Measurements from ENCODE around the gene MBLAC1. TPM values are rescaled to one million over a fixed set of nuclear protein-coding genes. Genes with fewer than 3 reads are reported as not detected.

The MBLAC1 gene
- total and polyA plus RNA-seq, 8 donors: 1.1 to 3.7 (median 1.9) TPM

DNA sequence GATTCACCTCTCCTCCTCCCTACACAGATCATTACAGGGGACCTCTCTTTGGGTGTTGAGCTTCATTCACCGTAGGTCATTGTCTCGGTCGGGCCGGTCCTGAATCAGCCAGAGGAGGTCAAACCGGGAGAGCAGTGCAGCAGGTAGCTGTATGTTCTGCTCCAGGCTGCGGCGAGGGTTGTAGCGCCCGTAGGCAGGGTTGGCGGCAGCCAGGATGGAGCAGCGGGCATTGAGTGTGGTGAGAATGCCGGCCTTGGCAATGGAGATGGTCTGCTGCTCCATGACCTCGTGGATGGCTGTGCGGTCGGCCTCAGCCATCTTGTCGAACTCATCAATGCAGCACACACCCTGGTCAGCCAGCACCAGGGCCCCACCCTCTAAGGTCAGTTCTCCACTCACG, 31.1 kb upstream of the MBLAC1 start:
- ATAC-seq: no peak
- intact Hi-C loops (cut with DNase I): no loop called here
- WGBS, 2 donors: 94% methylated on average over 17 of the region's 17 CpGs
- peaks cover 0 to 9% (median 4%) of the 10 kb centered on the region in 3 donors for H3K4me1 ChIP-seq
- no peak for DNase-seq
- TF ChIP-seq, protein P1, sequence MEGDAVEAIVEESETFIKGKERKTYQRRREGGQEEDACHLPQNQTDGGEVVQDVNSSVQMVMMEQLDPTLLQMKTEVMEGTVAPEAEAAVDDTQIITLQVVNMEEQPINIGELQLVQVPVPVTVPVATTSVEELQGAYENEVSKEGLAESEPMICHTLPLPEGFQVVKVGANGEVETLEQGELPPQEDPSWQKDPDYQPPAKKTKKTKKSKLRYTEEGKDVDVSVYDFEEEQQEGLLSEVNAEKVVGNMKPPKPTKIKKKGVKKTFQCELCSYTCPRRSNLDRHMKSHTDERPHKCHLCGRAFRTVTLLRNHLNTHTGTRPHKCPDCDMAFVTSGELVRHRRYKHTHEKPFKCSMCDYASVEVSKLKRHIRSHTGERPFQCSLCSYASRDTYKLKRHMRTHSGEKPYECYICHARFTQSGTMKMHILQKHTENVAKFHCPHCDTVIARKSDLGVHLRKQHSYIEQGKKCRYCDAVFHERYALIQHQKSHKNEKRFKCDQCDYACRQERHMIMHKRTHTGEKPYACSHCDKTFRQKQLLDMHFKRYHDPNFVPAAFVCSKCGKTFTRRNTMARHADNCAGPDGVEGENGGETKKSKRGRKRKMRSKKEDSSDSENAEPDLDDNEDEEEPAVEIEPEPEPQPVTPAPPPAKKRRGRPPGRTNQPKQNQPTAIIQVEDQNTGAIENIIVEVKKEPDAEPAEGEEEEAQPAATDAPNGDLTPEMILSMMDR (IDR thresholded peaks at IDR 0.05): no peak
- H3K9me3 ChIP-seq: no peaks in the 10 kb centered on the region
- H3K27ac ChIP-seq: no peak overlapping the region
- H3K36me3 ChIP-seq: peaks cover 4 to 79% (median 38%) of the 10 kb centered on the region in 3 donors
- no peak for FAIRE-seq
- H3K27me3 ChIP-seq: no peaks in the 10 kb centered on the region
- no peak overlapping the region for H3K4me3 ChIP-seq

DNA sequence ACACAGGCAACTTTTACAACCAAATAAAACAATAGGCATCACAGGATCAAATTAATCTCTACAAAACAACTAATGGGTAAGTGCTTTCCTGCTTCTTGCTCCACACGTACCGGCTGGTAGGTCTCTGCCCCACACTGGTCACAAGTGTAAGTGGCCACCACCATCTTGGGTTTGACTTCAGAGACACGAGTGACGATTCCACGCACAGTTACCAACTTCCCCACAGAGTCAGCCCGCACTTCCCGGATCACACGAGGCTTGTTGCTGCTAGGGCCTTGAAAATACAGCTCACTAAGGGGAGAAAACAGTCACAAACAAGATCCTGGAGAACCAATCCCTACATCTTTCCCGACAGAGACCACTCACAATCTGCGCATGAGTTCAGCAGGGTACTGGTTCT, 27.9 kb upstream of the MBLAC1 start:
- intact Hi-C loops (cut with DNase I): no loop called here
- peaks cover 0 to 16% (median 4%) of the 10 kb centered on the region in 3 donors for H3K4me1 ChIP-seq
- ATAC-seq (no peak), DNase-seq (no peak), FAIRE-seq (no peak)
- TF ChIP-seq, protein P1 (IDR thresholded peaks at IDR 0.05): no peak
- peak overlapping the region in 1 of 4 donors; percentile 88 for H3K4me3 ChIP-seq
- H3K36me3 ChIP-seq: peaks cover 4 to 53% (median 35%) of the 10 kb centered on the region in 3 donors
- no peak overlapping the region for H3K27ac ChIP-seq
- H3K9me3 ChIP-seq: no peaks in the 10 kb centered on the region
- 80 to 86% methylated on average over 10 of the region's 10 CpGs for WGBS, 2 donors
- no peaks in the 10 kb centered on the region for H3K27me3 ChIP-seq

DNA sequence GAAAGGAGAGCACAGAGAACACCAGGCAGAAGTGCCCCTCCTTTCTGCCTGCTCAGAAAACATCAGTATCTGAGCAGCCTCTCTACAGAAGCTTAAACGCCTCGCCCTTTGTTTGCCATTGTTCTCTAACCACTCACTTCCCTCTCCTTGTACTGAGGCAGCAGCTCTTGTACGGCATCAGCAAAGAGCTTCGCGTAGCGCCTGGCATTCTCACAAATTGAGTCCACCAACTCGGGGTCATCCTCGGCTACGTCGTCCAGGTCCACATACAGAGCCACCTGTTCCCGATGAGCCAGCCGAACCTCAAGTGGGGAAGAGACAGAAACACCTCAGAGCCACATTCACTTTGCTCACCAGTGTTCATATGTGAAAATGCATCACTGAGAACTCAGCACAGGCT, 27.3 kb upstream of the MBLAC1 start:
- Histone ChIP-seq H3K27ac (no peak overlapping the region), H3K9me3 (no peaks in the 10 kb centered on the region), H3K27me3 (no peaks in the 10 kb centered on the region), H3K4me3 (peak overlapping the region in 3 of 4 donors; percentile 34 to 88 (median 73)), H3K4me1 (peaks cover 0 to 16% (median 4%) of the 10 kb centered on the region in 3 donors), H3K36me3 (peaks cover 4 to 48% (median 31%) of the 10 kb centered on the region in 3 donors)
- 53 to 64% methylated on average over 12 of the region's 12 CpGs for WGBS, 2 donors
- DNase-seq (no peak), FAIRE-seq (no peak), ATAC-seq (no peak)
- TF ChIP-seq, protein P1 (IDR thresholded peaks at IDR 0.05): no peak
- intact Hi-C loops (cut with DNase I): no loop called here

DNA sequence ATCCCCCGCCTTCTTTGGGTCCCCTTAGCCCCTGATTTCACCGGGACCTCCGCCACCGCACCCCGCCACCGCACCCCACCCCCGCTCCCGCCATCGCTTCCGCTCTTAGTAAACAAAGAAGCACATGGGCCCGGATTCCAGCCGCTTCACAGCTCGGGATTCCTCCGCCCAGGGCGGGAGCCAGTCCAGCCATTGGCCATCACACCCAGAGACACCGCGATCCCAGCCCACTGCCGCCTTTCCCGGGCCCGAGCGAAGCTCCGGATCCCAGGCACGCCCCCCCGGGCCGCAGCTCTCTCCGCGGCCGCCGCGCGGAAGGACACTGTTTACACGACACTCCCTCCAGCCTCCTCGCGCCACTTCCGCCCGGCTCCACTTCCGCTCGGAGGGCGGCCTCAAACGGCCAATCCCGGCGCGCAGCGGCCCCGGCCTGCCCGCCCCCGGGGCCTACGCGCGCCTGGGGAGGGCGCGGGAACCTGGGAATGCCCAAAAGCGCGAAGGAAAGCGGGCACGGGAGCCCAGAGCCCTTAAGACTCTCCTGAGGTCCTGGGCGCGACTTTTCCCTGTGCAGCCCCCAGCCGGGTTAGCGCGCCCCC, 26.2 kb upstream of the MBLAC1 start:
- DNase-seq: peak; percentile 92 to 97 (median 94)
- intact Hi-C loops (cut with DNase I): no loop called here
- peak; percentile 88 to 95 (median 90) for ATAC-seq
- 0 to 1% methylated on average over 45 to 61 of the region's 61 CpGs for WGBS, 2 donors
- TF ChIP-seq, protein P1 (IDR thresholded peaks at IDR 0.05): no peak
- peaks cover 0 to 16% (median 4%) of the 10 kb centered on the region in 3 donors for H3K4me1 ChIP-seq
- peak overlapping the region; percentile 56 to 91 (median 88) for H3K27ac ChIP-seq
- H3K27me3 ChIP-seq: no peaks in the 10 kb centered on the region
- peaks cover 4 to 40% (median 27%) of the 10 kb centered on the region in 3 donors for H3K36me3 ChIP-seq
- no peak for FAIRE-seq
- no peaks in the 10 kb centered on the region for H3K9me3 ChIP-seq
- H3K4me3 ChIP-seq: peak overlapping the region; percentile 34 to 91 (median 80)
